ENCODE results near the gene ZNF385C. TPM values are rescaled to one million over a fixed set of nuclear protein-coding genes. Genes with fewer than 3 reads are reported as not detected.

ZNF385C gene
- total and polyA plus RNA-seq, 2 donors (not counting 1 experiment from before 2014, with no cell fraction given): under 0.01 to 0.03 TPM

- Histone ChIP-seq H3K36me3 (ENCODE audit: control insufficient read depth, insufficient read depth, low read length) (peaks cover 2% of the 10 kb centered on the region), H3K79me2 (ENCODE audit: control insufficient read depth, insufficient read depth, low read length) (no peaks in the 10 kb centered on the region), H4K20me1 (ENCODE audit: control insufficient read depth, extremely low read depth, insufficient read depth, low read length) (no peaks in the 10 kb centered on the region), H3K9me3 (ENCODE audit: control insufficient read depth, insufficient read depth, low read depth, low read length) (no peaks in the 10 kb centered on the region), H3K4me2 (ENCODE audit: extremely low read depth, insufficient read depth, low read length) (no peak overlapping the region), H3K27ac (ENCODE audit: insufficient read depth, low read length) (no peak overlapping the region), H3K9ac (ENCODE audit: insufficient read depth, low read length) (no peak overlapping the region), H3K4me1 (ENCODE audit: control insufficient read depth, extremely low read depth, insufficient read depth, low read length) (peaks cover 6% of the 10 kb centered on the region), H3K27me3 (ENCODE audit: control insufficient read depth, insufficient read depth, low read length) (no peaks in the 10 kb centered on the region), H3K4me3 (replicated peaks in 1 of 4; ENCODE audit: control extremely low read depth in 1 of 4, insufficient read depth in 1 of 4, low read depth in 3 of 4, low read length in 4 of 4) (peak overlapping the region in 1 of 4 experiments; percentile 12), H2AFZ (ENCODE audit: low read length) (no peak overlapping the region)
- DNase-seq (ENCODE audit: low read depth in 2 of 2): peak; percentile 30 to 54
- TF ChIP-seq EZH2 (IDR thresholded peaks at IDR 0.05; ENCODE audit: low read length, missing control alignments): no peak
- no peak for TF ChIP-seq CTCF (conservative IDR thresholded peaks at IDR 0.05 in 1 of 2, IDR thresholded peaks at IDR 0.05 in 1 of 2; ENCODE audit: low read depth in 1 of 2, low read length in 2 of 2)
These were observed 9.6 kb upstream of the ZNF385C start for GRCh38 chr17:42107597-42108576.

GRCh38 chr17:42107124-42107523 lies 8.9 kb upstream of the ZNF385C start:
- peaks cover 3% of the 10 kb centered on the region for H3K4me1 ChIP-seq (ENCODE audit: control insufficient read depth, extremely low read depth, insufficient read depth, low read length)
- no peaks in the 10 kb centered on the region for H3K27me3 ChIP-seq (ENCODE audit: control insufficient read depth, insufficient read depth, low read length)
- no peak overlapping the region for H3K27ac ChIP-seq (ENCODE audit: insufficient read depth, low read length)
- no peak overlapping the region for H3K4me2 ChIP-seq (ENCODE audit: extremely low read depth, insufficient read depth, low read length)
- H3K36me3 ChIP-seq (ENCODE audit: control insufficient read depth, insufficient read depth, low read length): peaks cover 2% of the 10 kb centered on the region
- no peaks in the 10 kb centered on the region for H3K9me3 ChIP-seq (ENCODE audit: control insufficient read depth, insufficient read depth, low read depth, low read length)
- H3K4me3 ChIP-seq (replicated peaks in 1 of 4; ENCODE audit: control extremely low read depth in 1 of 4, insufficient read depth in 1 of 4, low read depth in 3 of 4, low read length in 4 of 4): no peak overlapping the region
- no peak overlapping the region for H3K9ac ChIP-seq (ENCODE audit: insufficient read depth, low read length)
- no peaks in the 10 kb centered on the region for H4K20me1 ChIP-seq (ENCODE audit: control insufficient read depth, extremely low read depth, insufficient read depth, low read length)
- TF ChIP-seq EZH2 (IDR thresholded peaks at IDR 0.05; ENCODE audit: low read length, missing control alignments) (no peak), CTCF (conservative IDR thresholded peaks at IDR 0.05 in 1 of 2, IDR thresholded peaks at IDR 0.05 in 1 of 2; ENCODE audit: low read depth in 1 of 2, low read length in 2 of 2) (no peak)
- DNase-seq (ENCODE audit: low read depth in 2 of 2): no peak
- no peaks in the 10 kb centered on the region for H3K79me2 ChIP-seq (ENCODE audit: control insufficient read depth, insufficient read depth, low read length)
- H2AFZ ChIP-seq (ENCODE audit: low read length): no peak overlapping the region

GRCh38 chr17:42106009-42106408 lies 7.7 kb upstream of the ZNF385C start:
- H3K27ac ChIP-seq (ENCODE audit: insufficient read depth, low read length): no peak overlapping the region
- H3K4me2 ChIP-seq (ENCODE audit: extremely low read depth, insufficient read depth, low read length): no peak overlapping the region

More at GRCh38 chr17:42106009-42106408, 7.7 kb upstream of the ZNF385C start:
- Histone ChIP-seq H3K9me3 (ENCODE audit: control insufficient read depth, insufficient read depth, low read depth, low read length) (no peaks in the 10 kb centered on the region), H4K20me1 (ENCODE audit: control insufficient read depth, extremely low read depth, insufficient read depth, low read length) (no peaks in the 10 kb centered on the region), H2AFZ (ENCODE audit: low read length) (no peak overlapping the region), H3K79me2 (ENCODE audit: control insufficient read depth, insufficient read depth, low read length) (no peaks in the 10 kb centered on the region), H3K4me3 (replicated peaks in 1 of 4; ENCODE audit: control extremely low read depth in 1 of 4, insufficient read depth in 1 of 4, low read depth in 3 of 4, low read length in 4 of 4) (no peak overlapping the region), H3K27me3 (ENCODE audit: control insufficient read depth, insufficient read depth, low read length) (no peaks in the 10 kb centered on the region), H3K36me3 (ENCODE audit: control insufficient read depth, insufficient read depth, low read length) (peaks cover 2% of the 10 kb centered on the region), H3K4me1 (ENCODE audit: control insufficient read depth, extremely low read depth, insufficient read depth, low read length) (no peaks in the 10 kb centered on the region), H3K9ac (ENCODE audit: insufficient read depth, low read length) (no peak overlapping the region)
- TF ChIP-seq EZH2 (IDR thresholded peaks at IDR 0.05; ENCODE audit: low read length, missing control alignments): no peak
- TF ChIP-seq CTCF (conservative IDR thresholded peaks at IDR 0.05 in 1 of 2, IDR thresholded peaks at IDR 0.05 in 1 of 2; ENCODE audit: low read depth in 1 of 2, low read length in 2 of 2): no peak
- no peak for DNase-seq (ENCODE audit: low read depth in 2 of 2)
